ENCODE measurements around the gene DSCAM. TPM values are rescaled to one million over a fixed set of nuclear protein-coding genes. Genes with fewer than 3 reads are reported as not detected.

The DSCAM gene
- polyA plus RNA-seq, 1 experiment: 0.10 TPM

GRCh38 chr21:40696246-40696645 lies 150.7 kb downstream of the DSCAM start:
- no peak for DNase-seq (ENCODE audit: low read depth)
- ChIA-PET POLR2A (no interaction called here), CTCF (no interaction called here)
- Histone ChIP-seq H3K27me3 (ENCODE audit: control insufficient read depth, insufficient read depth, low read length) (no peaks in the 10 kb centered on the region), H3K4me3 (ENCODE audit: low read depth, low read length) (no peak overlapping the region), H3K36me3 (ENCODE audit: control insufficient read depth, insufficient read depth, low read length) (no peaks in the 10 kb centered on the region)
- no peak for TF ChIP-seq CTCF (IDR thresholded peaks at IDR 0.05; ENCODE audit: insufficient read depth, low read depth, low read length)

GRCh38 chr21:40689840-40690360 lies 157.1 kb downstream of the DSCAM start:
- DNase-seq (ENCODE audit: low read depth): no peak
- ChIA-PET POLR2A (no interaction called here), CTCF (no interaction called here)
- no peaks in the 10 kb centered on the region for H3K36me3 ChIP-seq (ENCODE audit: control insufficient read depth, insufficient read depth, low read length)
- TF ChIP-seq CTCF (IDR thresholded peaks at IDR 0.05; ENCODE audit: insufficient read depth, low read depth, low read length): no peak
- H3K4me3 ChIP-seq (ENCODE audit: low read depth, low read length): no peak overlapping the region
- no peaks in the 10 kb centered on the region for H3K27me3 ChIP-seq (ENCODE audit: control insufficient read depth, insufficient read depth, low read length)

GRCh38 chr21:40689217-40689616 lies 157.7 kb downstream of the DSCAM start:
- H3K36me3 ChIP-seq (ENCODE audit: control insufficient read depth, insufficient read depth, low read length): no peaks in the 10 kb centered on the region
- DNase-seq (ENCODE audit: low read depth): no peak
- TF ChIP-seq CTCF (IDR thresholded peaks at IDR 0.05; ENCODE audit: insufficient read depth, low read depth, low read length): no peak
- H3K27me3 ChIP-seq (ENCODE audit: control insufficient read depth, insufficient read depth, low read length): no peaks in the 10 kb centered on the region
- POLR2A ChIA-PET: no interaction called here
- CTCF ChIA-PET: no interaction called here
- H3K4me3 ChIP-seq (ENCODE audit: low read depth, low read length): no peak overlapping the region

- POLR2A ChIA-PET: no interaction called here
- Histone ChIP-seq H3K27me3 (ENCODE audit: control insufficient read depth, insufficient read depth, low read length) (no peaks in the 10 kb centered on the region), H3K36me3 (ENCODE audit: control insufficient read depth, insufficient read depth, low read length) (no peaks in the 10 kb centered on the region), H3K4me3 (ENCODE audit: low read depth, low read length) (no peak overlapping the region)
- CTCF ChIA-PET: no interaction called here
- TF ChIP-seq CTCF (IDR thresholded peaks at IDR 0.05; ENCODE audit: insufficient read depth, low read depth, low read length): no peak
- DNase-seq (ENCODE audit: low read depth): no peak
Measured at GRCh38 chr21:40688106-40688864, 158.7 kb downstream of the DSCAM start.

- Histone ChIP-seq H3K27me3 (ENCODE audit: control insufficient read depth, insufficient read depth, low read length) (no peaks in the 10 kb centered on the region), H3K4me3 (ENCODE audit: low read depth, low read length) (no peak overlapping the region), H3K36me3 (ENCODE audit: control insufficient read depth, insufficient read depth, low read length) (no peaks in the 10 kb centered on the region)
- no peak for TF ChIP-seq CTCF (IDR thresholded peaks at IDR 0.05; ENCODE audit: insufficient read depth, low read depth, low read length)
- ChIA-PET CTCF (no interaction called here), POLR2A (no interaction called here)
- DNase-seq (ENCODE audit: low read depth): no peak
Measured at GRCh38 chr21:40687625-40688024, 159.3 kb downstream of the DSCAM start.
